GM18517 (cell line): Measurements from ENCODE around the gene GRHL3.
"Not testable (repeated sequence)": the region's sequence is repeated elsewhere in the genome, so short reads cannot be mapped to it uniquely, and the experiment has no call there.

Experiments used
- ATAC-seq: cut with Tn5 transposase; IDR thresholded peaks from one replicate; pipeline ENCODE4 v1.9.1; 2021; ENCODE audit warnings: mild to moderate bottlenecking, moderate library complexity; ENCODE audit not compliant: unreplicated experiment

Gene GRHL3

GRCh38 chr1:24319312-24319863 is at the start of gene GRHL3:
Gene GRHL3, plus strand, starts transcription at chr1:24319357. Its CDS starts 195 bp downstream, at chr1:24319552.
- no peak for ATAC-seq

GRCh38 chr1:24274203-24275103 is 44.7 kb upstream of the GRHL3 start:
- not testable (repeated sequence) for ATAC-seq

GRCh38 chr1:24275104-24275410 is 44.1 kb upstream of the GRHL3 start:
- no peak for ATAC-seq

GRCh38 chr1:24275510-24275909 is 43.6 kb upstream of the GRHL3 start:
- no peak for ATAC-seq

- no peak for ATAC-seq
Observed at GRCh38 chr1:24276791-24277190, 42.4 kb upstream of the GRHL3 start.

- no peak for ATAC-seq
Observed at GRCh38 chr1:24277420-24278169, 41.6 kb upstream of the GRHL3 start.

GRCh38 chr1:24278726-24279125 is 40.4 kb upstream of the GRHL3 start:
- ATAC-seq, result no peak

- ATAC-seq, result no peak
Observed at GRCh38 chr1:24279590-24280232, 39.4 kb upstream of the GRHL3 start.

- no peak for ATAC-seq
Observed at GRCh38 chr1:24281591-24281990, 37.6 kb upstream of the GRHL3 start.

GRCh38 chr1:24282491-24282890 is 36.7 kb upstream of the GRHL3 start:
- ATAC-seq, result no peak

- no peak for ATAC-seq
Observed at GRCh38 chr1:24283326-24284155, 35.6 kb upstream of the GRHL3 start.

GRCh38 chr1:24284156-24284471 is 35.0 kb upstream of the GRHL3 start:
- no peak for ATAC-seq

GRCh38 chr1:24285231-24285630 is 33.9 kb upstream of the GRHL3 start:
- no peak for ATAC-seq

- ATAC-seq, result no peak
Observed at GRCh38 chr1:24286246-24287010, 32.7 kb upstream of the GRHL3 start.

- not testable (repeated sequence) for ATAC-seq
Observed at GRCh38 chr1:24287779-24288178, 31.4 kb upstream of the GRHL3 start.

- no peak for ATAC-seq
Observed at GRCh38 chr1:24288479-24288878, 30.7 kb upstream of the GRHL3 start.

- ATAC-seq, result no peak
Observed at GRCh38 chr1:24289937-24290595, 29.1 kb upstream of the GRHL3 start.

GRCh38 chr1:24290933-24291487 is 28.1 kb upstream of the GRHL3 start:
- ATAC-seq, result no peak

GRCh38 chr1:24292103-24292502 is 27.1 kb upstream of the GRHL3 start:
- ATAC-seq, result no peak
